H1 (cell line): ENCODE results near the gene GGA1. TPM values are rescaled to one million over a fixed set of nuclear protein-coding genes. Genes with fewer than 3 reads are reported as not detected.

ENCODE experiments used
- CTCF ChIA-PET: fragments of 300-600 bp; sonication (Branson Sonifier 250); formaldehyde crosslinking; loops from one replicate; lab custom pipeline; 2021; ENCODE audit not compliant: partially characterized antibody; lab: Charles Lee
- POLR2A ChIA-PET: fragments of 300-600 bp; sonication (Branson Sonifier 250); formaldehyde crosslinking; loops from one replicate; lab custom pipeline; 2021; ENCODE audit warnings: inconsistent platforms; ENCODE audit not compliant: partially characterized antibody; lab: Charles Lee
- DNase-seq, 2 experiments: peaks; one replicate each; pipeline versions ENCODE4 v3.0.0 to v3.0.0-alpha.2; 2010 to 2022; ENCODE audit warnings: low spot score in 2 of 2, low read depth in 1 of 2, mixed read lengths in 1 of 2
- FAIRE-seq: peaks from 2 replicates; lab custom pipeline; 2011; peaks lifted over from hg19 to GRCh38; lab: Jason Lieb, UNC
- H2AFZ ChIP-seq: 2 replicates; pipeline ENCODE4 v1.8.1; 2012; ENCODE audit warnings: low read length, inconsistent platforms
- H2AK5ac ChIP-seq: 2 replicates; pipeline ENCODE4 v1.6.1; 2013; ENCODE audit warnings: low read depth, low read length
- H2BK120ac ChIP-seq: replicated peaks from 2 replicates; pipeline ENCODE3; 2013; ENCODE audit warnings: low read depth, low read length, inconsistent platforms
- H2BK12ac ChIP-seq: 2 replicates; pipeline ENCODE4 v1.6.1; 2013; ENCODE audit warnings: low read depth, low read length
- H2BK15ac ChIP-seq: 2 replicates; pipeline ENCODE4 v1.6.1; 2013; ENCODE audit warnings: low read length
- H2BK20ac ChIP-seq: 2 replicates; pipeline ENCODE4 v1.6.1; 2013; ENCODE audit warnings: low read length
- H2BK5ac ChIP-seq: 2 replicates; pipeline ENCODE4 v1.6.1; 2013; ENCODE audit warnings: low read depth, low read length
- H3K14ac ChIP-seq: 2 replicates; pipeline ENCODE4 v1.6.1; 2013; ENCODE audit warnings: inconsistent platforms; ENCODE audit not compliant: insufficient read length
- H3K18ac ChIP-seq: 2 replicates; pipeline ENCODE4 v1.6.1; 2013; ENCODE audit warnings: low read length; ENCODE audit errors: extremely low read depth
- H3K23ac ChIP-seq: 2 replicates; pipeline ENCODE4 v1.6.1; 2013; ENCODE audit warnings: inconsistent platforms; ENCODE audit not compliant: insufficient read length
- H3K23me2 ChIP-seq: 2 replicates; pipeline ENCODE4 v1.6.1; 2013; ENCODE audit warnings: low read depth, low read length
- H3K27ac ChIP-seq: 2 replicates; pipeline ENCODE4 v1.6.1; 2011; ENCODE audit warnings: low read depth, low read length, inconsistent platforms
- H3K27me3 ChIP-seq, 4 experiments: replicated peaks in 1 of 4; 1 replicate in 1 of 4; 2 replicates in 3 of 4; pipeline versions ENCODE4 v1.6.1 to v1.8.1; 2011 to 2013; ENCODE audit warnings: low read length in 3 of 4, mild to moderate bottlenecking in 3 of 4, inconsistent platforms in 2 of 4, mixed read lengths in 2 of 4, moderate library complexity in 1 of 4; ENCODE audit not compliant: control insufficient read depth in 3 of 4, insufficient read depth in 3 of 4; ENCODE audit errors: extremely low read depth in 1 of 4
- H3K36me3 ChIP-seq, 4 experiments: 2 replicates each; pipeline versions ENCODE4 v1.6.1 to v1.8.1; 2011 to 2013; ENCODE audit warnings: mild to moderate bottlenecking in 4 of 4, low read length in 3 of 4, moderate library complexity in 2 of 4, control low read depth in 1 of 4, inconsistent platforms in 1 of 4; ENCODE audit not compliant: insufficient read depth in 4 of 4, control insufficient read depth in 2 of 4
- H3K4ac ChIP-seq: replicated peaks from 2 replicates; pipeline ENCODE3; 2013; ENCODE audit warnings: low read length, low read depth, mixed read lengths, inconsistent platforms; ENCODE audit not compliant: insufficient read length
- H3K4me1 ChIP-seq, 4 experiments: replicated peaks in 1 of 4; 1 replicate in 1 of 4; 2 replicates in 3 of 4; pipeline versions ENCODE4 v1.6.1 to v1.8.1; 2011 to 2013; ENCODE audit warnings: low read length in 3 of 4, inconsistent platforms in 2 of 4, mixed read lengths in 1 of 4; ENCODE audit not compliant: insufficient read depth in 4 of 4, control insufficient read depth in 3 of 4
- H3K4me2 ChIP-seq, 2 experiments: 2 replicates each; pipeline versions ENCODE4 v1.6.1 to v1.8.1; 2011 to 2013; ENCODE audit warnings: low read depth in 2 of 2, low read length in 2 of 2, control low read depth in 1 of 2, inconsistent platforms in 1 of 2, mild to moderate bottlenecking in 1 of 2; ENCODE audit not compliant: insufficient read depth in 1 of 2
- H3K4me3 ChIP-seq, 4 experiments: fragments of 200-600, 300-600 bp in 1 of 4; sonication (generic), shearing (Covaris generic), sonication (Bioruptor Twin) in 1 of 4; 2 replicates each; pipeline versions ENCODE4 v1.5.1 to v1.8.1; 2011 to 2016; ENCODE audit warnings: low read length in 4 of 4, low read depth in 3 of 4, control low read depth in 2 of 4, inconsistent platforms in 2 of 4, mild to moderate bottlenecking in 2 of 4, mixed read lengths in 1 of 4, moderate library complexity in 1 of 4; ENCODE audit not compliant: insufficient read depth in 2 of 4; ENCODE audit errors: extremely low read depth in 1 of 4
- H3K56ac ChIP-seq: replicated peaks from 2 replicates; pipeline ENCODE3; 2013; ENCODE audit warnings: low read depth, mild to moderate bottlenecking, mixed read lengths, low read length, inconsistent platforms; ENCODE audit not compliant: insufficient read length
- H3K79me1 ChIP-seq: 2 replicates; pipeline ENCODE4 v1.6.1; 2013; ENCODE audit warnings: low read depth, low read length, control low read depth
- H3K79me2 ChIP-seq, 2 experiments: 2 replicates each; pipeline versions ENCODE4 v1.6.1 to v1.8.1; 2012 to 2013; ENCODE audit warnings: low read length in 2 of 2, mild to moderate bottlenecking in 2 of 2, inconsistent platforms in 1 of 2; ENCODE audit not compliant: insufficient read depth in 2 of 2, control insufficient read depth in 1 of 2
- H3K9ac ChIP-seq, 4 experiments: replicated peaks in 1 of 4; 1 replicate in 1 of 4; 2 replicates in 3 of 4; pipeline versions ENCODE4 v1.6.1 to v1.8.1; 2011 to 2013; ENCODE audit warnings: low read depth in 3 of 4, low read length in 3 of 4, control low read depth in 2 of 4, mild to moderate bottlenecking in 2 of 4, moderate library complexity in 2 of 4, inconsistent platforms in 1 of 4; ENCODE audit errors: extremely low read depth in 1 of 4
- H3K9me3 ChIP-seq, 2 experiments: 2 replicates each; pipeline versions ENCODE4 v1.6.1 to v1.8.1; 2012 to 2013; ENCODE audit warnings: mild to moderate bottlenecking in 2 of 2, moderate library complexity in 2 of 2, control low read depth in 1 of 2, inconsistent platforms in 1 of 2, low read depth in 1 of 2, low read length in 1 of 2, mixed read lengths in 1 of 2; ENCODE audit not compliant: insufficient read depth in 2 of 2
- H4K20me1 ChIP-seq, 2 experiments: replicated peaks in 1 of 2; 2 replicates each; pipeline versions ENCODE3 to v1.8.1; 2011 to 2013; ENCODE audit warnings: inconsistent platforms in 2 of 2, low read length in 2 of 2, mild to moderate bottlenecking in 1 of 2; ENCODE audit not compliant: insufficient read depth in 2 of 2, control insufficient read depth in 1 of 2
- H4K5ac ChIP-seq: 2 replicates; pipeline ENCODE4 v1.6.1; 2013; ENCODE audit warnings: low read length, low read depth, mixed read lengths, inconsistent platforms; ENCODE audit not compliant: insufficient read length
- H4K8ac ChIP-seq: 2 replicates; pipeline ENCODE4 v1.8.0; 2013; ENCODE audit warnings: mild to moderate bottlenecking, moderate library complexity, low read length, inconsistent platforms; ENCODE audit not compliant: insufficient read depth; ENCODE audit errors: extremely low read depth
- H4K91ac ChIP-seq: replicated peaks from 2 replicates; pipeline ENCODE3; 2013; ENCODE audit warnings: low read length, mixed read lengths, inconsistent platforms; ENCODE audit not compliant: insufficient read length
- CBX8 ChIP-seq: fragments of 300-800, 300-1000 bp; sonication (generic); IDR thresholded peaks from 2 replicates; pipeline ENCODE4 v1.7.1; 2016; ENCODE audit warnings: low read depth, low read length, borderline replicate concordance
- CREB1 ChIP-seq: IDR thresholded peaks from 2 replicates; pipeline ENCODE4 v1.6.1; 2012; ENCODE audit warnings: inconsistent platforms
- GABPA ChIP-seq: IDR thresholded peaks from 2 replicates; pipeline ENCODE4 v1.6.1; 2011; ENCODE audit warnings: mild to moderate bottlenecking, low read length, moderate library complexity, borderline replicate concordance; ENCODE audit not compliant: insufficient read depth
- HDAC2 ChIP-seq, 2 experiments: fragments of 300-600 bp in 1 of 2; sonication (generic) in 1 of 2; IDR thresholded peaks; 2 replicates each; pipeline ENCODE4 v1.6.1; 2011 to 2012; ENCODE audit warnings: low read depth in 2 of 2, low read length in 2 of 2, mild to moderate bottlenecking in 2 of 2, moderate library complexity in 2 of 2, borderline replicate concordance in 1 of 2, inconsistent platforms in 1 of 2
- JUN ChIP-seq: IDR thresholded peaks from 2 replicates; pipeline ENCODE4 v1.6.1; 2011; ENCODE audit warnings: low read depth, mild to moderate bottlenecking, improper control_type of control experiment, low read length
- POLR2AphosphoS5 ChIP-seq: IDR thresholded peaks from 2 replicates; pipeline ENCODE4 v1.6.1; 2011; ENCODE audit warnings: low read depth, low read length
- SIN3A ChIP-seq, 2 experiments: IDR thresholded peaks in 1 of 2; conservative IDR thresholded peaks in 1 of 2; 2 replicates each; pipeline ENCODE4 v1.6.1; 2011 to 2012; ENCODE audit warnings: low read length in 2 of 2, improper control_type of control experiment in 1 of 2, low read depth in 1 of 2, mild to moderate bottlenecking in 1 of 2
- TAF7 ChIP-seq: optimal IDR thresholded peaks from 2 replicates; pipeline ENCODE3; 2011; ENCODE audit warnings: low read depth, mild to moderate bottlenecking, inconsistent platforms, low read length, moderate library complexity, borderline replicate concordance
- YY1 ChIP-seq: IDR thresholded peaks from 2 replicates; pipeline ENCODE4 v1.6.1; 2011; ENCODE audit warnings: low read depth, mild to moderate bottlenecking, low read length
- ZNF274 ChIP-seq: IDR thresholded peaks from 2 replicates; pipeline ENCODE4 v1.7.0; 2012; ENCODE audit warnings: low read length, borderline replicate concordance; ENCODE audit errors: extremely low read depth
- WGBS, 2 experiments: shearing (Covaris generic) in 1 of 2; methylation state at CpG; one replicate each; pipeline versions ENCODE4 v1.1.6 to v1.1.7; 2013 to 2015; ENCODE audit warnings: low lambda C conversion rate in 2 of 2, mixed read lengths in 2 of 2, inconsistent platforms in 1 of 2, low coverage in 1 of 2, missing lambda C conversion rate in 1 of 2; ENCODE audit not compliant: insufficient replicate concordance in 2 of 2, insufficient coverage in 1 of 2, insufficient read length in 1 of 2; ENCODE audit errors: extremely low coverage in 1 of 2, missing lambda C conversion rate in 1 of 2; 5-methylcytosine and 5-hydroxymethylcytosine counted together
- polyA plus RNA-seq, 7 experiments: library from polyadenylated mRNA; depleted of rRNA in 3 of 7; stranded (reverse) in 5 of 7; unstranded in 2 of 7; fragments of >200 nt in 5 of 7; fragments of 200-250 nt in 2 of 7; gene quantifications; 1 replicate in 5 of 7; 2 replicates in 1 of 7; 4 replicates in 1 of 7; pipeline versions ENCODE4 v1.2.1 to v1.2.3, GENCODE V29; 2011 to 2013; ENCODE audit warnings: missing spikeins in 2 of 7, mixed read lengths in 2 of 7
- total RNA-seq: library from RNA; stranded (reverse); fragmentation: NEBNext Ultra II Directional; extraction: Animal tissue kit (Norgen Biotek cat#: 25700); gene quantifications from 2 replicates; pipeline ENCODE4 v1.2.1, GENCODE V29; 2021
- TF ChIP-seq, protein P1 (sequence below): IDR thresholded peaks from 2 replicates; pipeline ENCODE4 v1.6.1; 2012; ENCODE audit warnings: inconsistent platforms

Gene GGA1
- total and polyA plus RNA-seq, 2 of the 8 experiments (the other 6 are each of a cell fraction or from before 2014, with no cell fraction given) = 49.3 to 57.2 TPM

GRCh38 chr22:37582526-37582925, 26.1 kb upstream of the GGA1 start:
- ChIA-PET CTCF (interaction anchor here (0.6 to 39.4 kb wide), 8 partner anchors 10 to 99 kb away, joined by 3 to 1347 read pairs (median 7); no protein-coding TSS in a partner anchor), POLR2A (interaction anchor here (0.7 to 2.2 kb wide), 5 partner anchors 9 to 187 kb away, joined by 3 to 5 read pairs (median 4); no protein-coding TSS in a partner anchor)
- H3K4me2 ChIP-seq = no peak overlapping the region
- H2BK15ac ChIP-seq = no peak overlapping the region
- no peak overlapping the region for H4K91ac ChIP-seq
- WGBS, 2 experiments = 83% methylated on average over 4 of the region's 4 CpGs; no CpG with 5 or more reads in 1 of the 2 experiments
- no peaks in the 10 kb centered on the region for H3K23me2 ChIP-seq
- H3K79me2 ChIP-seq = no peaks in the 10 kb centered on the region
- no peaks in the 10 kb centered on the region for H3K36me3 ChIP-seq
- no peak overlapping the region for H3K4me3 ChIP-seq
- no peaks in the 10 kb centered on the region for H4K20me1 ChIP-seq
- no peaks in the 10 kb centered on the region for H3K27me3 ChIP-seq
- H2BK5ac ChIP-seq = no peak overlapping the region
- H3K4me1 ChIP-seq = peaks cover 0 to 8% (median 2%) of the 10 kb centered on the region in 4 experiments; a peak in 4 of 7 replicates
- no peak overlapping the region for H3K27ac ChIP-seq
- no peak overlapping the region for H3K14ac ChIP-seq
- H2BK12ac ChIP-seq = no peak overlapping the region
- H3K79me1 ChIP-seq = no peaks in the 10 kb centered on the region
- H2AK5ac ChIP-seq = no peak overlapping the region
- H3K4ac ChIP-seq = no peak overlapping the region
- H2BK120ac ChIP-seq = no peak overlapping the region
- H2BK20ac ChIP-seq = no peak overlapping the region
- DNase-seq = no peak
- no peak overlapping the region for H2AFZ ChIP-seq
- FAIRE-seq = no peak
- no peak overlapping the region for H3K9ac ChIP-seq
- H3K9me3 ChIP-seq = no peaks in the 10 kb centered on the region
- H4K8ac ChIP-seq = no peak overlapping the region
- no peak overlapping the region for H3K23ac ChIP-seq
- no peak overlapping the region for H3K56ac ChIP-seq
- H4K5ac ChIP-seq = no peak overlapping the region
- no peak overlapping the region for H3K18ac ChIP-seq
- TF ChIP-seq GABPA (no peak), CREB1 (no peak), ZNF274 (no peak), CBX8 (no peak), SIN3A (conservative IDR thresholded peaks at IDR 0.05 in 1 of 2, IDR thresholded peaks at IDR 0.05 in 1 of 2; ENCODE audit: low read depth in 1 of 2, low read length in 2 of 2) (no peak), JUN (no peak), YY1 (no peak), POLR2AphosphoS5 (no peak), TAF7 (no peak), HDAC2 (IDR thresholded peaks at IDR 0.05; ENCODE audit: borderline replicate concordance in 1 of 2, low read depth in 2 of 2, low read length in 2 of 2) (no peak)
- TF ChIP-seq, protein P1, sequence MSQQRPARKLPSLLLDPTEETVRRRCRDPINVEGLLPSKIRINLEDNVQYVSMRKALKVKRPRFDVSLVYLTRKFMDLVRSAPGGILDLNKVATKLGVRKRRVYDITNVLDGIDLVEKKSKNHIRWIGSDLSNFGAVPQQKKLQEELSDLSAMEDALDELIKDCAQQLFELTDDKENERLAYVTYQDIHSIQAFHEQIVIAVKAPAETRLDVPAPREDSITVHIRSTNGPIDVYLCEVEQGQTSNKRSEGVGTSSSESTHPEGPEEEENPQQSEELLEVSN = no peak
